Measurements from ENCODE around the gene USH2A.
A peak's percentile ranks its signal among the peaks of the same experiment; 100 is the strongest.

USH2A gene

GRCh38 chr1:215860833-215861232 is 562.4 kb downstream of the USH2A start:
- no peak for DNase-seq

- no peak for DNase-seq
Measured at GRCh38 chr1:215857317-215857716, 565.9 kb downstream of the USH2A start.

GRCh38 chr1:215845234-215845891 is 577.9 kb downstream of the USH2A start:
- DNase-seq = no peak

- DNase-seq = no peak
Measured at GRCh38 chr1:215844777-215845176, 578.5 kb downstream of the USH2A start.

- DNase-seq = no peak
Measured at GRCh38 chr1:215844266-215844665, 579.0 kb downstream of the USH2A start.

- DNase-seq = no peak
Measured at GRCh38 chr1:215842905-215843304, 580.3 kb downstream of the USH2A start.

DNA sequence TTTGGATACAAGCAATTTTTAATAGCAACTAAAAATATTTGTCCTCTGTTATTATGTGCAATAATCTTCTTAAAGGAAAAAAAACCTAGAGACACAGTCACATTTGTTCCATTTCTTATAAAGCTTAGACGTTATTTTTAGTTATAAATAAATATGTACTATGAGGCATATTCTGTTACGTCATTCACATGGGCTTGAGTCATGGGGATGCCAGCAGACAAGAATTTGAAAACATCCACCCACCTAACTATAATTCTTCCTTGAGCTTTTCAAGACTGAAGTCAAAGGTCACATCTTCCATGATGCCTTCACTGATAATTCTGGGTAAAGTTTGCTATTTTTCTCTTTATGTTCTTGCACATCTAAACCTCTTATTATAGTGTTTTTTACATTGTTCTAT is 587.3 kb downstream of the USH2A start:
- DNase-seq = no peak

GRCh38 chr1:215833941-215834729 is 589.1 kb downstream of the USH2A start:
- DNase-seq = no peak

- peak; percentile 49 for DNase-seq
Measured at GRCh38 chr1:215830226-215830810, 592.9 kb downstream of the USH2A start.

DNA sequence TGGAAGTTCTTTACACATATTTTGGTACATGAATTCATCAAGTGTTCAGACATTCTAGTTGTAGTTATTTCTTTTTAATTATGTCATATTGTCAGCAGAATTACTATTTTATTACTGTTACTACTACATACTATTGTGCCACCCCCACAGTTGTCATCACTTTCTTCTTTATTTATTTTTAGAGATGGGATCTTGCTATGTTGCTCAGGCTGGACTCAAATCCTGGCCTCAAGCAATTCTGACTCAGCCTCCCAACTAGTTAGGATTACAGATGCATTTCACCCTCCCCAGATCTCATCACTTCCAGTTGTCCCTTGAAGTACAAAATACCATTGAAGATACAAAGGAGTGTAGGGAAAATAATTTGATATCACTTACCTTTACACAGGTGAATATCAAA is 598.2 kb downstream of the USH2A start:
- DNase-seq = no peak

DNA sequence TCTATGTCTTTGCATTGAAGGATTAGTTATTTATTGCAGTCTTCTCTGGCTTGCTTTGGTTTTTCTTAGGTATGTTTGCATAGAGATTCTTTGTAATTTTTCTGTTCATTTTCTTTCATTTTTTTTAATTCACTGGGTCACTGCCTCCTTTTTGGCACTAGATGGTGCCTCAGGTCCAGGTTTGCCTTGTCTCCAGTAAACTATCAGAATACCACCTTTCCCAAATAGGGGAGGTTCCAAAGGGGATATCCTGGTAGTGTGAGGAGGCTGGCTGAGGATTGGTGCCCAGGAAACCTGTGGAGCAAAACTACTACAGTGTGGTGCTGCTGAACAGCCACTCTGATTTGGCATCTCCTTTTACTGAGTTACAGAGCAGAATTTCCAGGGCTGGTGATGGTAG is 599.0 kb downstream of the USH2A start:
- no peak for DNase-seq

DNA sequence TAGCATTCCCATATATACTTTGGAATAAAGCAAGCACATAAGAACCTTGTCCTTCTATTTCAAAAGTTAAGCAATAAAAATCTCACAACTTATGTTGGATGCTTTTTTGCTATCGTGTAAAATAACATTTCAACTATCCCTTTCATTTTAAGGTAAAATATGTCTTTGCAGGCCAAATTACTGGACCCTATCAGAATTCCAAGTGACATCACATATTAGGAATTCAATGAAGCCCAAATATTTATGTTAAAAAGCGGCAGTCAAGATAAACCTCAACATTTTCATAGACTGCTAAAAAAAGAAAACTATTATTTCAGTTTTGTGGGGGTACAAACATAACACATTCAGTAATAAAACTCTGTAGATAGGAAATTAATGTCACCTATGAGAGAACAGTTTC is 604.1 kb downstream of the USH2A start:
- DNase-seq = no peak

DNA sequence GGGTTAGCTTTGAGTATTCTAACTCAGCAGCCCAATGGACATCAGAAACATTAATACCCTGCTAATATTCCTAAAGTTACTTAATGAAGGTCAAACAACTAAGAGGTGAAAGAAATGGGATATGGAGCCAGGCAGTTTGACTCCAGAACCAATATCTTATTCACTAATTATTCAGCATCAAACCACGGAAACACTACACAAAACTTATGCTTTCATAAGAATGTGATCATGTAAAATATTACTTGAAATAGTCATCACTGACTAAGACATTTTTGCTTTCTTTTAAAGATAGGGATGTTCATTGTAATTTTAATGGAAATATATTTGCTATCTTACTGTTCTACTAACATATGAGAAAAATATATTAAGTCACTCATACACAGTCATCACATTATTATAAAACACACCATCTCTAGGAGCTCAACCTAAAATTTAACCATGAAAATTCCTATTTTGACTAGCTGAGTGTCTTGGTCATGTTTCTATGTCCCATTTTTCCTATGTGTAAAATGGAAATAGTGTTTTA is 615.3 kb downstream of the USH2A start:
- no peak for DNase-seq

DNA sequence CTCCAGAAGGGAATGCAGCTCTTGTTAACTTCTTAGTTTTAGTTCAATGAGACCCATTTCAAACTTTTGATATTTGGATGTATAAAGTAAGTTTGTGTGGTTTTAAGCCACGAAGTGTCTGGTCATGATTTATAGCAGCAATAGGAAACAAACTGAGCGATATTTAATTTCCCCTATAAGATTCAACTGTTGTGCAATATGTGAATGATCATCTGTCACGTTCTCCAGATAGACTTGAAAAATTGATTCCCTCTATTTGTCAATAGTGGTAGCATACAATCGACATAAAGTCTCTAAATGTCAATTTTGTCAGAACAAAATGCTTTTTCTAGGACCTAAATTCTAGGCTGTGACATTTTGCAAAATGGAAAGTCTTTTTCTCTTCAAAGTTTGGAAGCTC is 616.0 kb downstream of the USH2A start:
- no peak for DNase-seq

DNA sequence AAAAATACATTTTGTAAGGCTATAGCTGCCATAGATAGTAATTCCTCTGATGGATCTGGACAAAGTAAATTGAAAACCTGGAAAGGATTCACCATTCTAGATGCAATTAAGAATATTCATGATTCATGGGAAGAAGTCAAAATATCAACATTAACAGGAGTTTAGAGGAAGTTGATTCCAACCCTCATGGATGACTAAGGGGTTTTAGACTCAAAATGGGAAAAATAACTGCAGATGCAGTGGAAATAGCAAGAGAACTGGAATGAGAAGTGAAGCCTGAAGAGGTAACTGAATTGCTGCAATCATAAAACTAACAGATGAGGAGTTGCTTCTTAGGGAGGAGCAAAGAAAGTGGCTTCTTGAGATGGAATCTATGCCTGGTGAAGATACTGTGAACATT is 625.4 kb downstream of the USH2A start:
- no peak for DNase-seq

DNA sequence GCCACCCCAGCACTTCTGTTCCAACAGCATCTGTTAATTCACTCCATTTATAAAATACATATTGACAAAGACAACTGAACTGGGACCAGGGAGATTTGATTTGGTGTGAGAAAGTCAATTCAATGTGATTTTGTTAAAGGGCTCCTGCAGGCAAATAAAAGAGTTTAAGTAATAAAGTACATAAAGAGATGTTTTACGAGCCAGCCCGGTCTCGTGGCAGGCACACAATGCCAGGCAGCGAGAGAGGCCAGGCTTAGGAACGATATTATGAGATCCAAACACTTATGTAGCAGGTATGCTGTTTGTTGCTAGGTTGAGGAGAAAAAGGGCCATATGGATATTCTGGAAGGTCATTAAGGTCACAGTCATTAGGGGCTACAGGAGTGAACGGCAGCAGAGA is 629.1 kb downstream of the USH2A start:
- DNase-seq = no peak

- DNase-seq = no peak
Measured at GRCh38 chr1:215793180-215793579, 630.1 kb downstream of the USH2A start.

- DNase-seq = no peak
Measured at GRCh38 chr1:215792446-215792845, 630.8 kb downstream of the USH2A start.

GRCh38 chr1:215789981-215790380 is 633.3 kb downstream of the USH2A start:
- no peak for DNase-seq

DNA sequence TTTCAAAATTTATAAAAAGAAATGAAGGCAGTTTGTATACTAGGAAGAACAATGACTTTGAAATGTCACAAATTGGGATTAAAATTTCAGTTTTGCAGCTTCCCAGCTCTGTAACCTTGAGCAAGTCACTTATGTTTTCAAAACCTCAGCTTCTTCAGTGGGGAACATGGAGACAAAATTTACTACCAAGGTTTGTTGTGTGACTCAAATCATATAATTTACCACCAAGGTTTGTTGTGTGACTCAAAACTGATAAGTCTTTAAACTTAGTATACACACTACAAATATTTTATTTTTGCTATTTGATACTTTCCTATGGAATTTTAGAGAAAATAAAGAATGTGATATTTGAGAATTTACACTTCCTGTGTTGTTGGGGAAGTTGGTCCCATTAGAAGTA is 636.3 kb downstream of the USH2A start:
- DNase-seq = no peak

- DNase-seq = no peak
Measured at GRCh38 chr1:215780641-215781040, 642.6 kb downstream of the USH2A start.

DNA sequence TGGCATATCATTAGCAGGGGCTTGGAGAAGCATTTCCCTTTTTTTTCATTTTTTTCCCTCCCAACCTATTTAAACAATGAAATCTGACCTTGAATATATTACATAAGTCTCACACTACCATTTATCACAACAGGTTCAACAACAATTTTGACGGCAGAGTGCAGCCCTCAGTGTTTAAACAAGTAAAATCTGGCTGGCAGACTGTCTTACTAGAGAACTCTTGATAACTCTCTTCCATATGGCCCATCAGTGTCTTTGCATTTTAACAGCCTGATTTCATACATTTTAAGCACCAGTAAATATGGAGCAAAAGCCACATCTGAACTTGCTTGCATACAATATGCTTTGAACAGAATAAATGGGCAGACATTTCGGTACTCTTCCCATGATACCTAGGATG is 643.1 kb downstream of the USH2A start:
- no peak for DNase-seq

- no peak for DNase-seq
Measured at GRCh38 chr1:215779729-215780128, 643.5 kb downstream of the USH2A start.

- no peak for DNase-seq
Measured at GRCh38 chr1:215777370-215777925, 645.8 kb downstream of the USH2A start.
